Upper lobe of right lung (tissue), 1 donor: ENCODE data around the gene BMPR1A. TPM values are rescaled to one million over a fixed set of nuclear protein-coding genes. Genes with fewer than 3 reads are reported as not detected.
"Not testable (repeated sequence)": the region's sequence is repeated elsewhere in the genome, so short reads cannot be mapped to it uniquely, and the experiment has no call there.

Source experiments
- ATAC-seq: fragments of 200-7000 bp; cut with Tn5 transposase; one replicate; pipeline ENCODE4 v1.9.1; 2020; ENCODE audit warnings: mild to moderate bottlenecking, moderate library complexity
- DNase-seq: peaks from one replicate; pipeline ENCODE4 v3.0.0-alpha.2; 2020
- H3K27ac ChIP-seq: fragments of 200-600 bp; one replicate; pipeline ENCODE4 v1.8.0; 2022
- H3K27me3 ChIP-seq: fragments of 200-600 bp; one replicate; pipeline ENCODE4 v1.8.0; 2022; ENCODE audit warnings: mild to moderate bottlenecking
- H3K36me3 ChIP-seq: fragments of 200-600 bp; one replicate; pipeline ENCODE4 v1.8.0; 2022
- H3K4me1 ChIP-seq: fragments of 200-600 bp; one replicate; pipeline ENCODE4 v1.8.0; 2022
- H3K4me3 ChIP-seq: fragments of 200-600 bp; one replicate; pipeline ENCODE4 v1.8.0; 2022; ENCODE audit warnings: mild to moderate bottlenecking
- H3K9me3 ChIP-seq: fragments of 200-600 bp; one replicate; pipeline ENCODE4 v1.8.0; 2022
- CTCF ChIP-seq: fragments of 200-600 bp; IDR thresholded peaks from one replicate; pipeline ENCODE4 v1.8.0; 2022; ENCODE audit warnings: antibody characterized with exemption
- intact Hi-C: fragments of 100-400 bp; cut with DNase I; formaldehyde crosslinking; loops from one replicate; pipeline ENCODE4 v1.11.0; 2022
- total RNA-seq: library from RNA; stranded (reverse); fragmentation: NEBNext Ultra II Directional; extraction: Animal tissue kit (Norgen Biotek cat#: 25700); gene quantifications from one replicate; pipeline ENCODE4 v1.2.1, GENCODE V29; 2021
- donor health status: DM: no; HTN: yes; CAD: no; lungs with severe emphysema.

Gene BMPR1A
- total RNA-seq, 1 donor from 2014 or later, result 41.2 TPM

- intact Hi-C loops, result no loop called here
- no peak for TF ChIP-seq CTCF
- Histone ChIP-seq H3K27ac (no peak overlapping the region), H3K9me3 (no peaks in the 10 kb centered on the region), H3K4me3 (no peak overlapping the region), H3K27me3 (no peaks in the 10 kb centered on the region), H3K36me3 (peaks cover 42% of the 10 kb centered on the region), H3K4me1 (no peaks in the 10 kb centered on the region)
- ATAC-seq, result no peak
- DNase-seq, result no peak
Measured at GRCh38 chr10:86918022-86918471, 161.6 kb downstream of the BMPR1A start.

GRCh38 chr10:86922553-86922961 is 166.1 kb downstream of the BMPR1A start:
- Histone ChIP-seq H3K9me3 (no peaks in the 10 kb centered on the region), H3K4me3 (no peak overlapping the region), H3K27me3 (no peaks in the 10 kb centered on the region), H3K4me1 (no peaks in the 10 kb centered on the region), H3K27ac (no peak overlapping the region), H3K36me3 (peaks cover 44% of the 10 kb centered on the region)
- intact Hi-C loops, result no loop called here
- DNase-seq, result no peak
- no peak for TF ChIP-seq CTCF
- peak; percentile 94 for ATAC-seq

- no peak for ATAC-seq
- no peak for DNase-seq
- no peak overlapping the region for H3K27ac ChIP-seq
Measured at GRCh38 chr10:86929468-86930380, 173.3 kb downstream of the BMPR1A start.

GRCh38 chr10:86931872-86932271 is 175.5 kb downstream of the BMPR1A start:
- no peak for TF ChIP-seq CTCF
- Histone ChIP-seq H3K27ac (no peak overlapping the region), H3K36me3 (peaks cover 26% of the 10 kb centered on the region), H3K27me3 (no peaks in the 10 kb centered on the region), H3K9me3 (no peaks in the 10 kb centered on the region), H3K4me1 (no peaks in the 10 kb centered on the region), H3K4me3 (no peak overlapping the region)
- intact Hi-C loops, result no loop called here
- no peak for ATAC-seq
- no peak for DNase-seq

More at GRCh38 chr10:86929468-86930380, 173.3 kb downstream of the BMPR1A start:
- Histone ChIP-seq H3K36me3 (peaks cover 26% of the 10 kb centered on the region), H3K9me3 (no peaks in the 10 kb centered on the region), H3K4me1 (no peaks in the 10 kb centered on the region), H3K4me3 (no peak overlapping the region), H3K27me3 (no peaks in the 10 kb centered on the region)
- intact Hi-C loops, result no loop called here
- no peak for TF ChIP-seq CTCF

GRCh38 chr10:86932674-86933073 is 176.3 kb downstream of the BMPR1A start:
- Histone ChIP-seq H3K4me1 (no peaks in the 10 kb centered on the region), H3K27me3 (no peaks in the 10 kb centered on the region), H3K9me3 (no peaks in the 10 kb centered on the region), H3K36me3 (peaks cover 32% of the 10 kb centered on the region), H3K27ac (no peak overlapping the region), H3K4me3 (no peak overlapping the region)
- no peak for TF ChIP-seq CTCF
- DNase-seq, result no peak
- intact Hi-C loops, result no loop called here
- no peak for ATAC-seq

GRCh38 chr10:86934162-86934711 is 177.8 kb downstream of the BMPR1A start:
- intact Hi-C loops, H3K4me3 ChIP-seq, H3K27ac ChIP-seq, H3K4me1 ChIP-seq, H3K27me3 ChIP-seq, DNase-seq, H3K9me3 ChIP-seq, ATAC-seq: not testable (repeated sequence)
- peaks cover 29% of the 10 kb centered on the region for H3K36me3 ChIP-seq
